Astrocyte (in vitro differentiated cells and primary cell): Measurements from ENCODE around the gene NOL4L.

ENCODE experiments used
- EZH2 ChIP-seq: IDR thresholded peaks from 2 replicates; pipeline ENCODE4 v1.6.1; 2012; ENCODE audit warnings: mild to moderate bottlenecking, low read length, inconsistent platforms; ENCODE audit not compliant: insufficient read depth
- TF ChIP-seq, protein P1 (sequence below): IDR thresholded peaks from 2 replicates; pipeline ENCODE4 v1.5.1; 2011; ENCODE audit warnings: low read depth, mild to moderate bottlenecking, inconsistent platforms, low read length, moderate library complexity; ENCODE audit not compliant: insufficient read depth

- no peak for TF ChIP-seq EZH2
- TF ChIP-seq, protein P1, sequence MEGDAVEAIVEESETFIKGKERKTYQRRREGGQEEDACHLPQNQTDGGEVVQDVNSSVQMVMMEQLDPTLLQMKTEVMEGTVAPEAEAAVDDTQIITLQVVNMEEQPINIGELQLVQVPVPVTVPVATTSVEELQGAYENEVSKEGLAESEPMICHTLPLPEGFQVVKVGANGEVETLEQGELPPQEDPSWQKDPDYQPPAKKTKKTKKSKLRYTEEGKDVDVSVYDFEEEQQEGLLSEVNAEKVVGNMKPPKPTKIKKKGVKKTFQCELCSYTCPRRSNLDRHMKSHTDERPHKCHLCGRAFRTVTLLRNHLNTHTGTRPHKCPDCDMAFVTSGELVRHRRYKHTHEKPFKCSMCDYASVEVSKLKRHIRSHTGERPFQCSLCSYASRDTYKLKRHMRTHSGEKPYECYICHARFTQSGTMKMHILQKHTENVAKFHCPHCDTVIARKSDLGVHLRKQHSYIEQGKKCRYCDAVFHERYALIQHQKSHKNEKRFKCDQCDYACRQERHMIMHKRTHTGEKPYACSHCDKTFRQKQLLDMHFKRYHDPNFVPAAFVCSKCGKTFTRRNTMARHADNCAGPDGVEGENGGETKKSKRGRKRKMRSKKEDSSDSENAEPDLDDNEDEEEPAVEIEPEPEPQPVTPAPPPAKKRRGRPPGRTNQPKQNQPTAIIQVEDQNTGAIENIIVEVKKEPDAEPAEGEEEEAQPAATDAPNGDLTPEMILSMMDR: no peak
Measured at GRCh38 chr20:32523613-32524213, 61.4 kb downstream of the NOL4L start.
